ENCODE results near the gene APLP1. TPM values are rescaled to one million over a fixed set of nuclear protein-coding genes. Genes with fewer than 3 reads are reported as not detected.

Gene APLP1
- total and polyA plus RNA-seq, 2 experiments from 2014 or later = 30.2 to 36.0 TPM

GRCh38 chr19:35879068-35879467 lies 10.7 kb downstream of the APLP1 start:
- H3K4me2 ChIP-seq = peak overlapping the region; percentile 86
- peaks cover 5% of the 10 kb centered on the region; the same call in 1 of the 2 replicates for H3K4me1 ChIP-seq (ENCODE audit: insufficient read depth)
- H3K27ac ChIP-seq (ENCODE audit: low read depth) = no peak overlapping the region
- Mint-ChIP-seq H3K27ac (no peak overlapping the region), H3K27me3 (ENCODE audit: insufficient read depth, low read depth, poor library complexity) (peaks cover 20% of the 10 kb centered on the region), H3K9me3 (no peaks in the 10 kb centered on the region; the same call in 2 of the 3 replicates), H3K4me3 (peak overlapping the region; percentile 64), H3K4me1 (peaks cover 14% of the 10 kb centered on the region), H3K36me3 (ENCODE audit: low read depth) (no peaks in the 10 kb centered on the region; the same call in 2 of the 3 replicates)
- H2AFZ ChIP-seq = 0 out of 2 replicates have a peak overlapping the region, but pooled peaks have one; percentile 25
- ATAC-seq (peak; percentile 44), DNase-seq (ENCODE audit: low spot score) (peak; percentile 30)
- H3F3A ChIP-seq (replicated peaks; ENCODE audit: low read depth) = 0 out of 2 replicates have a peak, but pooled peaks cover 3% of the 10 kb centered on the region
- H3K36me3 ChIP-seq (ENCODE audit: insufficient read depth) = no peaks in the 10 kb centered on the region
- H3K79me2 ChIP-seq (replicated peaks; ENCODE audit: insufficient read depth) = no peaks in the 10 kb centered on the region
- TF ChIP-seq ZNF331 (CRISPR knock-in tag; IDR thresholded peaks at IDR 0.05; ENCODE audit: low read depth) = no peak
- TF ChIP-seq, protein P1, sequence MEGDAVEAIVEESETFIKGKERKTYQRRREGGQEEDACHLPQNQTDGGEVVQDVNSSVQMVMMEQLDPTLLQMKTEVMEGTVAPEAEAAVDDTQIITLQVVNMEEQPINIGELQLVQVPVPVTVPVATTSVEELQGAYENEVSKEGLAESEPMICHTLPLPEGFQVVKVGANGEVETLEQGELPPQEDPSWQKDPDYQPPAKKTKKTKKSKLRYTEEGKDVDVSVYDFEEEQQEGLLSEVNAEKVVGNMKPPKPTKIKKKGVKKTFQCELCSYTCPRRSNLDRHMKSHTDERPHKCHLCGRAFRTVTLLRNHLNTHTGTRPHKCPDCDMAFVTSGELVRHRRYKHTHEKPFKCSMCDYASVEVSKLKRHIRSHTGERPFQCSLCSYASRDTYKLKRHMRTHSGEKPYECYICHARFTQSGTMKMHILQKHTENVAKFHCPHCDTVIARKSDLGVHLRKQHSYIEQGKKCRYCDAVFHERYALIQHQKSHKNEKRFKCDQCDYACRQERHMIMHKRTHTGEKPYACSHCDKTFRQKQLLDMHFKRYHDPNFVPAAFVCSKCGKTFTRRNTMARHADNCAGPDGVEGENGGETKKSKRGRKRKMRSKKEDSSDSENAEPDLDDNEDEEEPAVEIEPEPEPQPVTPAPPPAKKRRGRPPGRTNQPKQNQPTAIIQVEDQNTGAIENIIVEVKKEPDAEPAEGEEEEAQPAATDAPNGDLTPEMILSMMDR (conservative IDR thresholded peaks at IDR 0.05; ENCODE audit: low read depth in 2 of 2) = no peak
- TF ChIP-seq EZH2 (IDR thresholded peaks at IDR 0.05; ENCODE audit: low read depth, unreplicated experiment) = no peak
- TF ChIP-seq, protein P2, sequence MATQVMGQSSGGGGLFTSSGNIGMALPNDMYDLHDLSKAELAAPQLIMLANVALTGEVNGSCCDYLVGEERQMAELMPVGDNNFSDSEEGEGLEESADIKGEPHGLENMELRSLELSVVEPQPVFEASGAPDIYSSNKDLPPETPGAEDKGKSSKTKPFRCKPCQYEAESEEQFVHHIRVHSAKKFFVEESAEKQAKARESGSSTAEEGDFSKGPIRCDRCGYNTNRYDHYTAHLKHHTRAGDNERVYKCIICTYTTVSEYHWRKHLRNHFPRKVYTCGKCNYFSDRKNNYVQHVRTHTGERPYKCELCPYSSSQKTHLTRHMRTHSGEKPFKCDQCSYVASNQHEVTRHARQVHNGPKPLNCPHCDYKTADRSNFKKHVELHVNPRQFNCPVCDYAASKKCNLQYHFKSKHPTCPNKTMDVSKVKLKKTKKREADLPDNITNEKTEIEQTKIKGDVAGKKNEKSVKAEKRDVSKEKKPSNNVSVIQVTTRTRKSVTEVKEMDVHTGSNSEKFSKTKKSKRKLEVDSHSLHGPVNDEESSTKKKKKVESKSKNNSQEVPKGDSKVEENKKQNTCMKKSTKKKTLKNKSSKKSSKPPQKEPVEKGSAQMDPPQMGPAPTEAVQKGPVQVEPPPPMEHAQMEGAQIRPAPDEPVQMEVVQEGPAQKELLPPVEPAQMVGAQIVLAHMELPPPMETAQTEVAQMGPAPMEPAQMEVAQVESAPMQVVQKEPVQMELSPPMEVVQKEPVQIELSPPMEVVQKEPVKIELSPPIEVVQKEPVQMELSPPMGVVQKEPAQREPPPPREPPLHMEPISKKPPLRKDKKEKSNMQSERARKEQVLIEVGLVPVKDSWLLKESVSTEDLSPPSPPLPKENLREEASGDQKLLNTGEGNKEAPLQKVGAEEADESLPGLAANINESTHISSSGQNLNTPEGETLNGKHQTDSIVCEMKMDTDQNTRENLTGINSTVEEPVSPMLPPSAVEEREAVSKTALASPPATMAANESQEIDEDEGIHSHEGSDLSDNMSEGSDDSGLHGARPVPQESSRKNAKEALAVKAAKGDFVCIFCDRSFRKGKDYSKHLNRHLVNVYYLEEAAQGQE (IDR thresholded peaks at IDR 0.05; ENCODE audit: unreplicated experiment) = no peak
- TF ChIP-seq JUNB (IDR thresholded peaks at IDR 0.05; ENCODE audit: unreplicated experiment) = no peak
- TF ChIP-seq NANOG (IDR thresholded peaks at IDR 0.05; ENCODE audit: borderline replicate concordance) = no peak
- no peak for TF ChIP-seq STAT1 (IDR thresholded peaks at IDR 0.05; ENCODE audit: unreplicated experiment)
- TF ChIP-seq EZH2phosphoT487 (IDR thresholded peaks at IDR 0.05; ENCODE audit: unreplicated experiment) = no peak
- no peak for TF ChIP-seq POLR2AphosphoS5 (IDR thresholded peaks at IDR 0.05; ENCODE audit: low read depth)
- no peak for TF ChIP-seq ETS1 (IDR thresholded peaks at IDR 0.05)
- no peak for TF ChIP-seq ZNF114 (CRISPR knock-in tag; IDR thresholded peaks at IDR 0.05)
- TF ChIP-seq CREB1 (CRISPR knock-in tag; IDR thresholded peaks at IDR 0.05; ENCODE audit: low read depth) = no peak
- TF ChIP-seq, protein P3, sequence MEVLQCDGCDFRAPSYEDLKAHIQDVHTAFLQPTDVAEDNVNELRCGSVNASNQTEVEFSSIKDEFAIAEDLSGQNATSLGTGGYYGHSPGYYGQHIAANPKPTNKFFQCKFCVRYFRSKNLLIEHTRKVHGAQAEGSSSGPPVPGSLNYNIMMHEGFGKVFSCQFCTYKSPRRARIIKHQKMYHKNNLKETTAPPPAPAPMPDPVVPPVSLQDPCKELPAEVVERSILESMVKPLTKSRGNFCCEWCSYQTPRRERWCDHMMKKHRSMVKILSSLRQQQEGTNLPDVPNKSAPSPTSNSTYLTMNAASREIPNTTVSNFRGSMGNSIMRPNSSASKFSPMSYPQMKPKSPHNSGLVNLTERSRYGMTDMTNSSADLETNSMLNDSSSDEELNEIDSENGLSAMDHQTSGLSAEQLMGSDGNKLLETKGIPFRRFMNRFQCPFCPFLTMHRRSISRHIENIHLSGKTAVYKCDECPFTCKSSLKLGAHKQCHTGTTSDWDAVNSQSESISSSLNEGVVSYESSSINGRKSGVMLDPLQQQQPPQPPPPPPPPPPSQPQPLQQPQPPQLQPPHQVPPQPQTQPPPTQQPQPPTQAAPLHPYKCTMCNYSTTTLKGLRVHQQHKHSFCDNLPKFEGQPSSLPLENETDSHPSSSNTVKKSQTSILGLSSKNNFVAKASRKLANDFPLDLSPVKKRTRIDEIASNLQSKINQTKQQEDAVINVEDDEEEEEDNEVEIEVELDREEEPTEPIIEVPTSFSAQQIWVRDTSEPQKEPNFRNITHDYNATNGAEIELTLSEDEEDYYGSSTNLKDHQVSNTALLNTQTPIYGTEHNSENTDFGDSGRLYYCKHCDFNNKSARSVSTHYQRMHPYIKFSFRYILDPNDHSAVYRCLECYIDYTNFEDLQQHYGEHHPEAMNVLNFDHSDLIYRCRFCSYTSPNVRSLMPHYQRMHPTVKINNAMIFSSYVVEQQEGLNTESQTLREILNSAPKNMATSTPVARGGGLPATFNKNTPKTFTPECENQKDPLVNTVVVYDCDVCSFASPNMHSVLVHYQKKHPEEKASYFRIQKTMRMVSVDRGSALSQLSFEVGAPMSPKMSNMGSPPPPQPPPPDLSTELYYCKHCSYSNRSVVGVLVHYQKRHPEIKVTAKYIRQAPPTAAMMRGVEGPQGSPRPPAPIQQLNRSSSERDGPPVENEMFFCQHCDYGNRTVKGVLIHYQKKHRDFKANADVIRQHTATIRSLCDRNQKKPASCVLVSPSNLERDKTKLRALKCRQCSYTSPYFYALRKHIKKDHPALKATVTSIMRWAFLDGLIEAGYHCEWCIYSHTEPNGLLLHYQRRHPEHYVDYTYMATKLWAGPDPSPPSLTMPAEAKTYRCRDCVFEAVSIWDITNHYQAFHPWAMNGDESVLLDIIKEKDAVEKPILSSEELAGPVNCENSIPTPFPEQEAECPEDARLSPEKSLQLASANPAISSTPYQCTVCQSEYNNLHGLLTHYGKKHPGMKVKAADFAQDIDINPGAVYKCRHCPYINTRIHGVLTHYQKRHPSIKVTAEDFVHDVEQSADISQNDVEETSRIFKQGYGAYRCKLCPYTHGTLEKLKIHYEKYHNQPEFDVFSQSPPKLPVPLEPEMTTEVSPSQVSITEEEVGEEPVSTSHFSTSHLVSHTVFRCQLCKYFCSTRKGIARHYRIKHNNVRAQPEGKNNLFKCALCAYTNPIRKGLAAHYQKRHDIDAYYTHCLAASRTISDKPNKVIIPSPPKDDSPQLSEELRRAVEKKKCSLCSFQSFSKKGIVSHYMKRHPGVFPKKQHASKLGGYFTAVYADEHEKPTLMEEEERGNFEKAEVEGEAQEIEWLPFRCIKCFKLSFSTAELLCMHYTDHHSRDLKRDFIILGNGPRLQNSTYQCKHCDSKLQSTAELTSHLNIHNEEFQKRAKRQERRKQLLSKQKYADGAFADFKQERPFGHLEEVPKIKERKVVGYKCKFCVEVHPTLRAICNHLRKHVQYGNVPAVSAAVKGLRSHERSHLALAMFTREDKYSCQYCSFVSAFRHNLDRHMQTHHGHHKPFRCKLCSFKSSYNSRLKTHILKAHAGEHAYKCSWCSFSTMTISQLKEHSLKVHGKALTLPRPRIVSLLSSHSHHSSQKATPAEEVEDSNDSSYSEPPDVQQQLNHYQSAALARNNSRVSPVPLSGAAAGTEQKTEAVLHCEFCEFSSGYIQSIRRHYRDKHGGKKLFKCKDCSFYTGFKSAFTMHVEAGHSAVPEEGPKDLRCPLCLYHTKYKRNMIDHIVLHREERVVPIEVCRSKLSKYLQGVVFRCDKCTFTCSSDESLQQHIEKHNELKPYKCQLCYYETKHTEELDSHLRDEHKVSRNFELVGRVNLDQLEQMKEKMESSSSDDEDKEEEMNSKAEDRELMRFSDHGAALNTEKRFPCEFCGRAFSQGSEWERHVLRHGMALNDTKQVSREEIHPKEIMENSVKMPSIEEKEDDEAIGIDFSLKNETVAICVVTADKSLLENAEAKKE (CRISPR knock-in tag; IDR thresholded peaks at IDR 0.05) = no peak
- no peaks in the 10 kb centered on the region for H3K9me2 ChIP-seq (ENCODE audit: insufficient read depth)
- H3K4me3 ChIP-seq = peak overlapping the region; percentile 52
- no peaks in the 10 kb centered on the region; the same call in 1 of the 2 replicates for H4K20me1 ChIP-seq (replicated peaks; ENCODE audit: insufficient read depth)
- 0 out of 2 replicates have a peak, but pooled peaks cover 4% of the 10 kb centered on the region for H3K27me3 ChIP-seq (ENCODE audit: insufficient read depth)

Measured in GM23338 (cell line).